HCT116 (cell line): ENCODE data around the gene BTBD2. TPM values are rescaled to one million over a fixed set of nuclear protein-coding genes. Genes with fewer than 3 reads are reported as not detected.

Source experiments
- ATAC-seq: fragments of 200-7000 bp; cut with Tn5 transposase; 2 replicates; pipeline ENCODE4 v1.9.1; 2020; ENCODE audit warnings: mild to moderate bottlenecking, moderate library complexity
- BruUV-seq: library from RNA; stranded (reverse); fragments of 400-500 nt; replicated peaks from 2 replicates; lab custom pipeline; 2021; lab: Mats Ljungman, UMichigan
- CTCF ChIA-PET: fragments of 300-600 bp; sonication (Branson Sonifier 250); formaldehyde crosslinking; loops from one replicate; lab custom pipeline; 2021; ENCODE audit warnings: antibody characterized with exemption; lab: Charles Lee
- POLR2A ChIA-PET: fragments of 300-600, 350-600 bp; sonication (Branson Sonifier 250); formaldehyde crosslinking; loops from one replicate; lab custom pipeline; 2021; ENCODE audit warnings: antibody characterized with exemption; lab: Charles Lee
- RAD21 ChIA-PET, 2 experiments: fragments of 300-600 bp; sonication (Branson Sonifier 250); formaldehyde crosslinking; loops; one replicate each; lab custom pipeline; 2023; ENCODE audit warnings: low total read pairs in 2 of 2; ENCODE audit not compliant: uncharacterized antibody in 2 of 2, unreplicated experiment in 2 of 2, low non-redundant PET in 1 of 2; lab: Charles Lee
- DNase-seq: peaks from one replicate; pipeline ENCODE4 v3.0.0-alpha.2; 2010; ENCODE audit warnings: low read depth, low spot score
- H2AFZ ChIP-seq: fragments of 200-600 bp; shearing (Covaris generic), sonication (generic); 2 replicates; pipeline ENCODE4 v1.6.1; 2017; ENCODE audit warnings: low read depth, mixed run types, mixed read lengths, antibody characterized with exemption, low read length; ENCODE audit not compliant: poor library complexity, severe bottlenecking
- H3K27ac ChIP-seq: 2 replicates; pipeline ENCODE4 v1.5.1; 2012; ENCODE audit warnings: low read depth, low read length
- H3K27me3 ChIP-seq: fragments of 200-600 bp; sonication (generic); 2 replicates; pipeline ENCODE4 v1.6.1; 2016; ENCODE audit warnings: mixed run types, low read length, mixed read lengths; ENCODE audit not compliant: insufficient read depth
- H3K36me3 ChIP-seq, 2 experiments: fragments of 200-500 bp in 1 of 2; fragments of 200-600 bp in 1 of 2; sonication (Bioruptor generic) in 1 of 2; sonication (generic) in 1 of 2; 2 replicates each; pipeline versions ENCODE4 v1.5.1 to v1.6.1; 2014 to 2016; ENCODE audit warnings: low read length in 2 of 2, inconsistent platforms in 1 of 2, mixed read lengths in 1 of 2, mixed run types in 1 of 2; ENCODE audit not compliant: insufficient read depth in 2 of 2, control insufficient read depth in 1 of 2
- H3K4me1 ChIP-seq, 2 experiments: fragments of 200-600 bp in 1 of 2; sonication (generic) in 1 of 2; 2 replicates each; pipeline versions ENCODE4 v1.5.1 to v1.6.1; 2012 to 2017; ENCODE audit warnings: low read length in 2 of 2, inconsistent platforms in 1 of 2, mild to moderate bottlenecking in 1 of 2, mixed read lengths in 1 of 2, mixed run types in 1 of 2, moderate library complexity in 1 of 2; ENCODE audit not compliant: insufficient read depth in 2 of 2, control insufficient read depth in 1 of 2
- H3K4me2 ChIP-seq: fragments of 200-600 bp; sonication (generic); 2 replicates; pipeline ENCODE4 v1.6.1; 2017; ENCODE audit warnings: mixed run types, low read length, mixed read lengths
- H3K4me3 ChIP-seq, 2 experiments: fragments of 200-600 bp in 1 of 2; sonication (generic) in 1 of 2; replicated peaks in 1 of 2; 2 replicates each; pipeline ENCODE4 v1.5.1; 2011 to 2016; ENCODE audit warnings: low read length in 2 of 2, control low read depth in 1 of 2, low read depth in 1 of 2, mild to moderate bottlenecking in 1 of 2, mixed read lengths in 1 of 2, mixed run types in 1 of 2
- H3K79me2 ChIP-seq: fragments of 200-600 bp; sonication (generic); 2 replicates; pipeline ENCODE4 v1.6.1; 2017; ENCODE audit warnings: mild to moderate bottlenecking, mixed run types, low read length, moderate library complexity, mixed read lengths; ENCODE audit not compliant: insufficient read depth
- H3K9ac ChIP-seq: fragments of 200-600 bp; sonication (generic); 2 replicates; pipeline ENCODE4 v1.6.1; 2016; ENCODE audit warnings: low read length, mixed read lengths
- H3K9me2 ChIP-seq: fragments of 200-600 bp; sonication (generic), shearing (Covaris generic); 2 replicates; pipeline ENCODE4 v1.6.1; 2017; ENCODE audit warnings: mixed run types, mild to moderate bottlenecking, moderate library complexity; ENCODE audit not compliant: insufficient read depth
- H3K9me3 ChIP-seq, 2 experiments: fragments of 200-500 bp in 1 of 2; fragments of 200-600 bp in 1 of 2; sonication (Bioruptor generic) in 1 of 2; sonication (generic) in 1 of 2; 2 replicates each; pipeline ENCODE4 v1.6.1; 2014 to 2017; ENCODE audit warnings: low read length in 2 of 2, mixed read lengths in 2 of 2, inconsistent platforms in 1 of 2, low read depth in 1 of 2, mild to moderate bottlenecking in 1 of 2, mixed run types in 1 of 2, moderate library complexity in 1 of 2; ENCODE audit not compliant: control insufficient read depth in 1 of 2, insufficient read depth in 1 of 2
- H4K20me1 ChIP-seq: fragments of 200-600 bp; sonication (generic), shearing (Covaris generic); 2 replicates; pipeline ENCODE4 v1.6.1; 2017; ENCODE audit warnings: mixed run types, mild to moderate bottlenecking, moderate library complexity; ENCODE audit not compliant: insufficient read depth
- CEBPB ChIP-seq: IDR thresholded peaks from 2 replicates; pipeline ENCODE4 v1.6.1; 2012; ENCODE audit warnings: low read depth
- EGR1 ChIP-seq: IDR thresholded peaks from 2 replicates; pipeline ENCODE4 v1.6.1; 2012; ENCODE audit warnings: low read depth
- ELF1 ChIP-seq: IDR thresholded peaks from 2 replicates; pipeline ENCODE4 v1.6.1; 2012; ENCODE audit warnings: low read depth, borderline replicate concordance
- EZH2phosphoT487 ChIP-seq: fragments of 200-600 bp; IDR thresholded peaks from 2 replicates; pipeline ENCODE4 v1.6.1; 2018; ENCODE audit warnings: antibody characterized with exemption, borderline replicate concordance
- FOSL1 ChIP-seq: IDR thresholded peaks from 2 replicates; pipeline ENCODE4 v1.6.1; 2012; ENCODE audit warnings: low read depth
- RAD21 ChIP-seq: IDR thresholded peaks from 2 replicates; pipeline ENCODE4 v1.6.1; 2012; ENCODE audit warnings: low read depth, mild to moderate bottlenecking
- SRF ChIP-seq: IDR thresholded peaks from 2 replicates; pipeline ENCODE4 v1.6.1; 2012; ENCODE audit warnings: low read depth
- TCF7L2 ChIP-seq: IDR thresholded peaks from 2 replicates; pipeline ENCODE4 v1.7.0; 2011; ENCODE audit warnings: borderline replicate concordance, inconsistent platforms; ENCODE audit not compliant: insufficient read depth, insufficient read length; ENCODE audit errors: extremely low read depth
- YY1 ChIP-seq: IDR thresholded peaks from 2 replicates; pipeline ENCODE4 v1.6.1; 2011; ENCODE audit warnings: low read length, low read depth, moderate library complexity, mild to moderate bottlenecking; ENCODE audit not compliant: insufficient replicate concordance; ENCODE audit errors: extremely low read depth
- intact Hi-C: fragments of 100-400 bp; cut with micrococcal nuclease; formaldehyde crosslinking; loops from 2 replicates; pipeline ENCODE4 v1.10.0; 2022
- total RNA-seq: library from RNA; stranded (reverse); gene quantifications from one replicate; pipeline ENCODE4 v1.2.1, GENCODE V29; 2021; ENCODE audit not compliant: unreplicated experiment
- TF ChIP-seq, protein P1 (sequence below), 3 experiments: fragments of 200-600 bp in 1 of 3; sonication (generic) in 1 of 3; IDR thresholded peaks in 2 of 3; conservative IDR thresholded peaks in 1 of 3; 2 replicates each; pipeline ENCODE4 v1.5.1; 2012 to 2017; ENCODE audit warnings: low read depth in 2 of 3, low read length in 2 of 3, antibody characterized with exemption in 1 of 3, borderline replicate concordance in 1 of 3, control low read depth in 1 of 3, mild to moderate bottlenecking in 1 of 3, mixed read lengths in 1 of 3, mixed run types in 1 of 3, moderate library complexity in 1 of 3; ENCODE audit not compliant: insufficient read depth in 1 of 3
- TF ChIP-seq, protein P2 (sequence below): IDR thresholded peaks from 2 replicates; pipeline ENCODE4 v1.6.1; 2012; ENCODE audit warnings: low read depth

The BTBD2 gene
- total RNA-seq, 1 experiment from 2014 or later: 112 TPM

DNA sequence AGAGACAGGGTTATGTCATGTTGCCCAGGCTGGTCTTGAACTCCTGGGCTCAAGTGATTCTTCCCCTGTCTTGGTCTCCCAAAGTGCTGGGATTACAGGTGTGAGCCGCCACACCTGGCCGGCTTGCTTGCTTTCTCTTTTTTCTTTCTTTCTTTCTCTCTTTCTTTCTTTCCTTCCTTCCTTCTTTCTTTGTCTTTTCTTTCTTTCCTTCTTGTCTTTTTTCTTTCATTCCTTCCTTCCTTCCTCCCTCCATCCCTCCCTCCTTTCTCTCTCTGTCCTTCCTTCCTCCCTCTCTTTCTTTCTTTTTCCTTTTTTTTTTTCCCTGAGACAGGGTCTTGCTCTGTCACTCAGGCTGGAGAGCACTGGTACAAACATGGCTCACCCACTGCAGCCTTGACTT is 6.8 kb upstream of the BTBD2 start:
- RAD21 ChIA-PET: no interaction called here
- no peak overlapping the region for H3K27ac ChIP-seq
- no peak for TF ChIP-seq ELF1
- TF ChIP-seq, protein P1, sequence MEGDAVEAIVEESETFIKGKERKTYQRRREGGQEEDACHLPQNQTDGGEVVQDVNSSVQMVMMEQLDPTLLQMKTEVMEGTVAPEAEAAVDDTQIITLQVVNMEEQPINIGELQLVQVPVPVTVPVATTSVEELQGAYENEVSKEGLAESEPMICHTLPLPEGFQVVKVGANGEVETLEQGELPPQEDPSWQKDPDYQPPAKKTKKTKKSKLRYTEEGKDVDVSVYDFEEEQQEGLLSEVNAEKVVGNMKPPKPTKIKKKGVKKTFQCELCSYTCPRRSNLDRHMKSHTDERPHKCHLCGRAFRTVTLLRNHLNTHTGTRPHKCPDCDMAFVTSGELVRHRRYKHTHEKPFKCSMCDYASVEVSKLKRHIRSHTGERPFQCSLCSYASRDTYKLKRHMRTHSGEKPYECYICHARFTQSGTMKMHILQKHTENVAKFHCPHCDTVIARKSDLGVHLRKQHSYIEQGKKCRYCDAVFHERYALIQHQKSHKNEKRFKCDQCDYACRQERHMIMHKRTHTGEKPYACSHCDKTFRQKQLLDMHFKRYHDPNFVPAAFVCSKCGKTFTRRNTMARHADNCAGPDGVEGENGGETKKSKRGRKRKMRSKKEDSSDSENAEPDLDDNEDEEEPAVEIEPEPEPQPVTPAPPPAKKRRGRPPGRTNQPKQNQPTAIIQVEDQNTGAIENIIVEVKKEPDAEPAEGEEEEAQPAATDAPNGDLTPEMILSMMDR (IDR thresholded peaks at IDR 0.05 in 2 of 3, conservative IDR thresholded peaks at IDR 0.05 in 1 of 3; ENCODE audit: borderline replicate concordance in 1 of 3, insufficient read depth in 1 of 3, low read depth in 2 of 3, low read length in 2 of 3): no peak
- TF ChIP-seq YY1: no peak
- TF ChIP-seq CEBPB: no peak
- no peak for TF ChIP-seq EZH2phosphoT487
- TF ChIP-seq RAD21: no peak
- TF ChIP-seq, protein P2, sequence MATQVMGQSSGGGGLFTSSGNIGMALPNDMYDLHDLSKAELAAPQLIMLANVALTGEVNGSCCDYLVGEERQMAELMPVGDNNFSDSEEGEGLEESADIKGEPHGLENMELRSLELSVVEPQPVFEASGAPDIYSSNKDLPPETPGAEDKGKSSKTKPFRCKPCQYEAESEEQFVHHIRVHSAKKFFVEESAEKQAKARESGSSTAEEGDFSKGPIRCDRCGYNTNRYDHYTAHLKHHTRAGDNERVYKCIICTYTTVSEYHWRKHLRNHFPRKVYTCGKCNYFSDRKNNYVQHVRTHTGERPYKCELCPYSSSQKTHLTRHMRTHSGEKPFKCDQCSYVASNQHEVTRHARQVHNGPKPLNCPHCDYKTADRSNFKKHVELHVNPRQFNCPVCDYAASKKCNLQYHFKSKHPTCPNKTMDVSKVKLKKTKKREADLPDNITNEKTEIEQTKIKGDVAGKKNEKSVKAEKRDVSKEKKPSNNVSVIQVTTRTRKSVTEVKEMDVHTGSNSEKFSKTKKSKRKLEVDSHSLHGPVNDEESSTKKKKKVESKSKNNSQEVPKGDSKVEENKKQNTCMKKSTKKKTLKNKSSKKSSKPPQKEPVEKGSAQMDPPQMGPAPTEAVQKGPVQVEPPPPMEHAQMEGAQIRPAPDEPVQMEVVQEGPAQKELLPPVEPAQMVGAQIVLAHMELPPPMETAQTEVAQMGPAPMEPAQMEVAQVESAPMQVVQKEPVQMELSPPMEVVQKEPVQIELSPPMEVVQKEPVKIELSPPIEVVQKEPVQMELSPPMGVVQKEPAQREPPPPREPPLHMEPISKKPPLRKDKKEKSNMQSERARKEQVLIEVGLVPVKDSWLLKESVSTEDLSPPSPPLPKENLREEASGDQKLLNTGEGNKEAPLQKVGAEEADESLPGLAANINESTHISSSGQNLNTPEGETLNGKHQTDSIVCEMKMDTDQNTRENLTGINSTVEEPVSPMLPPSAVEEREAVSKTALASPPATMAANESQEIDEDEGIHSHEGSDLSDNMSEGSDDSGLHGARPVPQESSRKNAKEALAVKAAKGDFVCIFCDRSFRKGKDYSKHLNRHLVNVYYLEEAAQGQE: no peak
- no peak for TF ChIP-seq FOSL1
- no peak for TF ChIP-seq TCF7L2
- no peak for TF ChIP-seq EGR1
- TF ChIP-seq SRF: no peak
- ATAC-seq (no peak), DNase-seq (no peak)
- BruUV-seq: no TSS peak
- intact Hi-C loops: no loop called here
- no peak overlapping the region for H2AFZ ChIP-seq
- CTCF ChIA-PET: no interaction called here
- peaks cover 21 to 27% of the 10 kb centered on the region in 2 experiments; a peak in 3 of 4 replicates for H3K4me1 ChIP-seq
- H3K4me2 ChIP-seq: no peak overlapping the region
- POLR2A ChIA-PET: interaction anchor here (1.0 kb wide), 1 partner anchor 20 kb away, joined by 3 read pairs; no protein-coding TSS in a partner anchor
- no peaks in the 10 kb centered on the region for H3K79me2 ChIP-seq
- H3K4me3 ChIP-seq: no peak overlapping the region
- no peaks in the 10 kb centered on the region for H3K27me3 ChIP-seq
- H3K36me3 ChIP-seq: no peaks in the 10 kb centered on the region
- H3K9me2 ChIP-seq: no peaks in the 10 kb centered on the region
- H3K9me3 ChIP-seq: no peaks in the 10 kb centered on the region
- H3K9ac ChIP-seq: no peak overlapping the region
- H4K20me1 ChIP-seq: no peaks in the 10 kb centered on the region
